GM12891 (cell line): Measurements from ENCODE around the gene PARD3.

ENCODE experiments used
- PAX5 ChIP-seq: IDR thresholded peaks from 2 replicates; pipeline ENCODE4 v1.6.1; 2011; ENCODE audit warnings: low read length, moderate library complexity, mild to moderate bottlenecking; ENCODE audit not compliant: insufficient read depth, severe bottlenecking
- POLR2A ChIP-seq: IDR thresholded peaks from 2 replicates; pipeline ENCODE4 v1.6.1; 2011; ENCODE audit warnings: low read depth, low read length, control low read depth
- POLR2AphosphoS5 ChIP-seq: IDR thresholded peaks from 2 replicates; pipeline ENCODE4 v1.6.1; 2011; ENCODE audit warnings: low read depth, low read length, control low read depth
- POU2F2 ChIP-seq: IDR thresholded peaks from 2 replicates; pipeline ENCODE4 v1.6.1; 2011; ENCODE audit warnings: low read depth, mild to moderate bottlenecking, control low read depth, low read length, moderate library complexity
- SPI1 ChIP-seq: IDR thresholded peaks from 2 replicates; pipeline ENCODE4 v1.6.1; 2011; ENCODE audit warnings: low read depth, low read length, control low read depth
- TAF1 ChIP-seq: IDR thresholded peaks from 2 replicates; pipeline ENCODE4 v1.6.1; 2011; ENCODE audit warnings: low read depth, low read length, control low read depth

DNA sequence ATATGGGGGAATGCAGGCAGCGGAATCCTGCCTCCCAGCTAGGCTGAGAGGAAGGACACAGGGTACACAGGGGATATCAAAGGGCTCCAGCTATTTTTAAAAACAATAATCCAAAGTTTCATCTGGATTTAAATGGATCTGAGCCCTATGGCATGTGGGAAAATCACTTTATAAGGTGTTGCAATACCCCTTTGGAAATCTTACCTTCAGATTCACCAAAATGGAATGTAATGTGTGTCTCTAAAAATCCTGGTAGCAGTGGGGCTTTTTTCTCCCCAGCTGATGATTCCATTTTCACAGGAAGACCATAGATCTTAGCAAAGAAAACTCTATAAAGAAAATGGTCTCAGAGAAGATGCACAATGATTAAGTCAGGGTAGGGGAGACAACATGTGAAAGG, 722.2 kb downstream of the PARD3 start:
- TF ChIP-seq TAF1 = no peak
- TF ChIP-seq POLR2A = no peak
- TF ChIP-seq POLR2AphosphoS5 = no peak
- no peak for TF ChIP-seq PAX5
- TF ChIP-seq SPI1 = no peak
- TF ChIP-seq POU2F2 = no peak
